Measurements from ENCODE around the gene ACY1. TPM values are rescaled to one million over a fixed set of nuclear protein-coding genes. Genes with fewer than 3 reads are reported as not detected.

ACY1 gene
- total and polyA plus RNA-seq, 2 of the 13 experiments (the other 11 are each of a cell fraction or from before 2014, with no cell fraction given), result 113 to 162 TPM

GRCh38 chr3:51982352-51982837 lies 940 bp upstream of the ACY1 start (continued):
- TF ChIP-seq CBX1 (IDR thresholded peaks at IDR 0.05; ENCODE audit: low read depth) (peak; percentile 80), ZUFSP (CRISPR knock-in tag; IDR thresholded peaks at IDR 0.05; ENCODE audit: borderline replicate concordance) (no peak), ZC3H13 (CRISPR knock-in tag; IDR thresholded peaks at IDR 0.05) (no peak), ZNF3 (CRISPR knock-in tag; IDR thresholded peaks at IDR 0.05) (no peak), ZNF549 (CRISPR knock-in tag; IDR thresholded peaks at IDR 0.05) (no peak), ZNF513 (CRISPR knock-in tag; conservative IDR thresholded peaks at IDR 0.05) (no peak), MAZ (IDR thresholded peaks at IDR 0.05; ENCODE audit: borderline replicate concordance, low read depth, low read length) (0 out of 2 replicates have a peak, but pooled peaks have one; percentile 36), MAZ (CRISPR knock-in tag; IDR thresholded peaks at IDR 0.05; ENCODE audit: low read depth) (no peak), PPARG (CRISPR knock-in tag; conservative IDR thresholded peaks at IDR 0.05) (peak; percentile 86), SP2 (CRISPR knock-in tag; IDR thresholded peaks at IDR 0.05) (no peak), FLYWCH1 (CRISPR knock-in tag; IDR thresholded peaks at IDR 0.05) (no peak), MXD4 (CRISPR knock-in tag; IDR thresholded peaks at IDR 0.05) (peak; percentile 28; the same call in 1 of the 2 replicates), PAX8 (CRISPR knock-in tag; IDR thresholded peaks at IDR 0.05; ENCODE audit: borderline replicate concordance) (no peak), PHF8 (CRISPR knock-in tag; IDR thresholded peaks at IDR 0.05) (peak; percentile 4; the same call in 1 of the 2 replicates), ZNF234 (CRISPR knock-in tag; conservative IDR thresholded peaks at IDR 0.05) (no peak), ZNF446 (CRISPR knock-in tag; IDR thresholded peaks at IDR 0.05) (no peak; the same call in 1 of the 2 replicates), NCOA5 (CRISPR knock-in tag; IDR thresholded peaks at IDR 0.05) (no peak), HMGXB3 (CRISPR knock-in tag; IDR thresholded peaks at IDR 0.05; ENCODE audit: borderline replicate concordance) (no peak), ELF3 (CRISPR knock-in tag; IDR thresholded peaks at IDR 0.05) (peak; percentile 52; the same call in 1 of the 2 replicates), NFKBIZ (CRISPR knock-in tag; IDR thresholded peaks at IDR 0.05) (no peak), ZNF792 (CRISPR knock-in tag; IDR thresholded peaks at IDR 0.05) (peak; percentile 85; the same call in 1 of the 2 replicates), MEIS1 (CRISPR knock-in tag; IDR thresholded peaks at IDR 0.05; ENCODE audit: borderline replicate concordance) (no peak), THAP11 (CRISPR knock-in tag; IDR thresholded peaks at IDR 0.05) (peak; percentile 67), TFAP4 (IDR thresholded peaks at IDR 0.05; ENCODE audit: borderline replicate concordance, low read depth) (peak; percentile 91), ZNF124 (CRISPR knock-in tag; IDR thresholded peaks at IDR 0.05) (peak; percentile 67; the same call in 1 of the 2 replicates)

All from HepG2 (cell line).